ENCODE results near the gene PLOD1. TPM values are rescaled to one million over a fixed set of nuclear protein-coding genes. Genes with fewer than 3 reads are reported as not detected.
"Not testable (repeated sequence)": the region's sequence is repeated elsewhere in the genome, so short reads cannot be mapped to it uniquely, and the experiment has no call there.

Gene PLOD1
- total RNA-seq, 4 donors from 2014 or later = 64.4 to 107 (median 80.8) TPM

DNA sequence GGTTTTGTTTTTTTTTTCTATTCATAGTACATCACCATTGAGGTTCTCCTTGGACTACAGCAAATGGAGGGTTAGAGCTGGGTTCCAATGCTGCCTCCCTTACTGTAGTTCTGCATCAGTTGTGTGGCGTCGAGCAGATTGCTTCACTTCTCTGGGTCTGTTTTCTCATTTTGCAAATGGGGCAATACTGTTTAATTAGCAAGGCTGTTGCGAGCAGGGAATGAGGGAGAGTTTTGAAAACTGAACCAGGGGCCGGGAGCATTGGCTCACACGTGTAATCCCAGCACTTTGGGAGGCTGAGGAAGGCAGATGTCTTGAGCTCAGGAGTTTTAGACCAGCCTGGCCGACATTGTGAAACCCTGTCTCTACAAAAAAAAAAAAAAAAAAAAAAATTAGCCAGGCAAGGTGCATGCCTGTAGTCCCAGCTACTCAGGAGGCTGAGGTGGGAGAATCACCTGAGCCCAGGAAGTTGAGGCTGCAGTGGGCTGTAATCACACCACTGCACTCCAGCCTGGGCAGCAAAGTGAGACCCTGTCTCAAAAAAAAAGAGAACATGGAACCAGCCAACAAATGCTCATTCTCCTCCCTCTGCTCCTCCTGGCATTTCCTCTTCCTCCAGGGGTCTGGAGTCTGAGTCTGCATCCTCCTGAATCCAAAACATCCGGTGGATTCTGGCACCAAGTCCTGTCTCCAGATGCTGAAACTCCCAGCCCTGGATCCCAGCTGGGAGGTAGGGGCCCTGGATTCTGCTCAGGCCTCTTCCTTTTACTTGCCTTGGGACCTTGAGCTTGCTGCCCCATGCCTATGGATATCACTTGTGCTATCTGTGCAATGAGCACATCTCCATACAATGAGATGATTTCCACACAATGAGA, 3.7 kb upstream of the PLOD1 start:
- H3K27me3 ChIP-seq = no peaks in the 10 kb centered on the region
- intact Hi-C loops (cut with DNase I) = no loop called here
- H3K27ac ChIP-seq = no peak overlapping the region
- H3K36me3 ChIP-seq = no peaks in the 10 kb centered on the region
- peaks cover 5 to 39% of the 10 kb centered on the region in 2 donors for H3K4me1 ChIP-seq
- DNase-seq = no peak
- no peak for TF ChIP-seq POLR2A (IDR thresholded peaks at IDR 0.05)
- no peak overlapping the region for H3K4me3 ChIP-seq (replicated peaks in 1 of 3)
- no peaks in the 10 kb centered on the region for H3K9me3 ChIP-seq
- WGBS, 2 donors = 63 to 65% methylated on average over 7 of the region's 7 CpGs

DNA sequence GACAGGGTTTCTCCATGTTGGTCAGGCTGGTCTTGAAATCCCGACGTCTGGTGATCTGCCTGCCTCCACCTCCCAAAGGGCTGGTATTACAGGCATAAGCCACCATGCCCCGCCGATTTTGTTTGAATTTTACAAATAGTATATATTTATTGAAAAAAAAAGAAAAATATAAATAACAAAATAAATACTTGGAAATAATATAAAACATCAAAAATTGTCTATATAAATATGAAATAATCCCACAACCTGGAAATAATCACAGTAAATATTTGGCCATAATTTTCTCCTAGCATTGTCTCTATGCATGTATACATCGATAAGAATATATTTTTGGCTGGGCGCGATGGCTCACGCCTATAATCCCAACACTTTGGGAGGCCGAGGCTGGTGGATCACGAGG, 2.7 kb upstream of the PLOD1 start:
- intact Hi-C loops (cut with DNase I) = no loop called here
- Histone ChIP-seq H3K27ac (no peak overlapping the region), H3K4me1 (peaks cover 5 to 39% of the 10 kb centered on the region in 2 donors), H3K27me3 (no peaks in the 10 kb centered on the region), H3K36me3 (no peaks in the 10 kb centered on the region), H3K9me3 (no peaks in the 10 kb centered on the region), H3K4me3 (replicated peaks in 1 of 3) (no peak overlapping the region)
- no peak for DNase-seq
- 90 to 92% methylated on average over 10 of the region's 10 CpGs for WGBS, 2 donors
- TF ChIP-seq POLR2A (IDR thresholded peaks at IDR 0.05) = no peak
- TF ChIP-seq, protein P1, sequence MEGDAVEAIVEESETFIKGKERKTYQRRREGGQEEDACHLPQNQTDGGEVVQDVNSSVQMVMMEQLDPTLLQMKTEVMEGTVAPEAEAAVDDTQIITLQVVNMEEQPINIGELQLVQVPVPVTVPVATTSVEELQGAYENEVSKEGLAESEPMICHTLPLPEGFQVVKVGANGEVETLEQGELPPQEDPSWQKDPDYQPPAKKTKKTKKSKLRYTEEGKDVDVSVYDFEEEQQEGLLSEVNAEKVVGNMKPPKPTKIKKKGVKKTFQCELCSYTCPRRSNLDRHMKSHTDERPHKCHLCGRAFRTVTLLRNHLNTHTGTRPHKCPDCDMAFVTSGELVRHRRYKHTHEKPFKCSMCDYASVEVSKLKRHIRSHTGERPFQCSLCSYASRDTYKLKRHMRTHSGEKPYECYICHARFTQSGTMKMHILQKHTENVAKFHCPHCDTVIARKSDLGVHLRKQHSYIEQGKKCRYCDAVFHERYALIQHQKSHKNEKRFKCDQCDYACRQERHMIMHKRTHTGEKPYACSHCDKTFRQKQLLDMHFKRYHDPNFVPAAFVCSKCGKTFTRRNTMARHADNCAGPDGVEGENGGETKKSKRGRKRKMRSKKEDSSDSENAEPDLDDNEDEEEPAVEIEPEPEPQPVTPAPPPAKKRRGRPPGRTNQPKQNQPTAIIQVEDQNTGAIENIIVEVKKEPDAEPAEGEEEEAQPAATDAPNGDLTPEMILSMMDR (IDR thresholded peaks at IDR 0.05) = no peak

DNA sequence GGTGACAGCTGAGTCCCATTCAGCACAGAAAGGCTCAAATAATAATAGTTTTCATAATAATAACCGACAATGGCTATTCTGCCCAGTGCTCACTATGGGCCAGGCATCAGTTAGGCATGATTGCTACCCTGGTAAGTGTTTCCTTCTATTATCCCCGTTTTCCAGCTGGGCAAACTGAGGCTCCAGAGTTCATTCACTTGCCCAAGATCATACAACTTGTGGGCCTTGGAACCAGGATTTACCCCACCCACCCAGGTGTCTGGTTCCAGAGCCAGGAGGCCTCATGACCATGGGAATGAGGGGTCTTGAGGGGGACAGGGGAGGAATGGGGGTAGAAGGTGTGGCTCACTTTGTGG, 518 bp downstream of the PLOD1 start:
- TF ChIP-seq, protein P1 (IDR thresholded peaks at IDR 0.05) = no peak
- TF ChIP-seq POLR2A (IDR thresholded peaks at IDR 0.05) = no peak
- DNase-seq = no peak
- Histone ChIP-seq H3K27me3 (no peaks in the 10 kb centered on the region), H3K9me3 (no peaks in the 10 kb centered on the region), H3K4me3 (replicated peaks in 1 of 3) (peak overlapping the region in 2 of 3 donors; percentile 47 to 93), H3K4me1 (peaks cover 3 to 32% of the 10 kb centered on the region in 2 donors), H3K27ac (peak overlapping the region; percentile 78 to 92 (median 80)), H3K36me3 (no peaks in the 10 kb centered on the region)
- 20 to 22% methylated on average over 2 of the region's 2 CpGs for WGBS, 2 donors
- intact Hi-C loops (cut with DNase I) = loop anchor here (5.0 kb wide), 1 partner anchor 42 kb away; no protein-coding TSS in a partner anchor

DNA sequence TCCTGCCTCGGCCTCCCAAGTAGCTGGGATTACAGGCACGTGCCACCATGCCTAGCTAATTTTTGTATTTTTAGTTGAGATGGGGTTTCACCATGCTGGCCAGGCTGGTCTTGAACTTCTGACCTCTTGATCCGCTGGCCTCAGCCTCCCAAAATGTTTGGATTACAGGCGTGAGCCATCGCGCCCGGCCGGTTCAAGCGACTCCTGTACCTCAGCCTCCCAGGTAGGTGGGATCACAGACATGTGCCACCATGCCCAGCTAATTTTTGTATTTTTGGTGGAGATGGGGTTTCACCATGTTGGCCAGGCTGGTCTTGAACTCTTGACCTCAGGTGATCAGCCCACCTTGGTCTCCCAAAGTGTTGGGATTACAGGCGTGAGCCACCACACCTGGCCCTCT, 1.2 kb downstream of the PLOD1 start:
- Histone ChIP-seq H3K27ac (peak overlapping the region in 1 of 3 donors; percentile 43), H3K4me1 (peaks cover 9 to 31% of the 10 kb centered on the region in 2 donors)
- 88 to 90% methylated on average over 10 of the region's 10 CpGs for WGBS, 2 donors
- DNase-seq; H3K4me3 ChIP-seq (replicated peaks in 1 of 3); H3K27me3 ChIP-seq; H3K9me3 ChIP-seq; H3K36me3 ChIP-seq: not testable (repeated sequence)
- intact Hi-C loops (cut with DNase I) = loop anchor here (5.0 kb wide), 1 partner anchor 42 kb away; no protein-coding TSS in a partner anchor

DNA sequence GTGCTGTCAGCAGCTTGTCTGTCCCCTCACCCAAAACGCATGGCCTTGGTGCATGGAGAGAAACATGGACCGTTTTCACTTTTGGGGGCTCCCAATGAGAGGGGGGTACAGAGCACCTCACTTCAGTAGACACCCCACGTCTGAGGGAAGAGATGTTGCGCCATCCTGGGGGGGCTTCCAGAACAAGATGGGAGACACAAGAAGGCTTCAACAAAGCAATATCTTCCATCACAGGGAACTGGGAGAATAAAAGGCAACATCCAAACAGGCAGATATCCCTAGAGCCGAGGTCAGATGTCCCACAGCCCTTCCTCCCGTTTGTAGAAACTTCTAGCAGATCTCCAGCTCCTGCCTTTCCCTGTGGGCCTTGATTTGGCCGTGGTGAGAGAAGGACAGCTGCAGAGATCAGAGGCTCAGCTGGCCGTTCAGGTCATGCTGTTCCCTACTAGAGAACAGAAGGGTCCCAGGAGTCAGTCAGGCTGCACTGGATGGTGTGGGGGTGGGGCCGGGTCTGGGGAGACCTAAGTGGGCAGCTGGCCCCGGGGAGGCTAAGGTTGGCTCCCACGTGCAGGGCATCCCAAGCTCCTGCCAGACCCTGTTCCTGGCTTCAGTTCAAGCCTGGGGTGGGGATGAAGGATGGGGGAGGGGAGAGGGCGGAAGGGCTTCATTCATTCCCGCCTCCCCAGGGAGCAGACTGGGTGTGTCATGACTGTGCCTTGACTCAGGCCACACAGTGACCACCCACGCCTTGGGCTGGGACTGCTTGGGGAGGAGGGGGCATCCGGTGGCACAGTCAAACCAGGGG, 4.4 kb downstream of the PLOD1 start:
- DNase-seq = no peak
- H3K9me3 ChIP-seq = no peaks in the 10 kb centered on the region
- no peak overlapping the region for H3K27ac ChIP-seq
- H3K4me3 ChIP-seq (replicated peaks in 1 of 3) = no peak overlapping the region
- H3K36me3 ChIP-seq = no peaks in the 10 kb centered on the region
- H3K27me3 ChIP-seq = no peaks in the 10 kb centered on the region
- 70 to 75% methylated on average over 11 to 13 of the region's 15 CpGs for WGBS, 2 donors
- TF ChIP-seq POLR2A (IDR thresholded peaks at IDR 0.05) = no peak
- TF ChIP-seq, protein P1 (IDR thresholded peaks at IDR 0.05) = no peak
- H3K4me1 ChIP-seq = peaks cover 9 to 36% of the 10 kb centered on the region in 2 donors
- intact Hi-C loops (cut with DNase I) = loop anchor here (5.0 kb wide), 1 partner anchor 38 kb away; no protein-coding TSS in a partner anchor

DNA sequence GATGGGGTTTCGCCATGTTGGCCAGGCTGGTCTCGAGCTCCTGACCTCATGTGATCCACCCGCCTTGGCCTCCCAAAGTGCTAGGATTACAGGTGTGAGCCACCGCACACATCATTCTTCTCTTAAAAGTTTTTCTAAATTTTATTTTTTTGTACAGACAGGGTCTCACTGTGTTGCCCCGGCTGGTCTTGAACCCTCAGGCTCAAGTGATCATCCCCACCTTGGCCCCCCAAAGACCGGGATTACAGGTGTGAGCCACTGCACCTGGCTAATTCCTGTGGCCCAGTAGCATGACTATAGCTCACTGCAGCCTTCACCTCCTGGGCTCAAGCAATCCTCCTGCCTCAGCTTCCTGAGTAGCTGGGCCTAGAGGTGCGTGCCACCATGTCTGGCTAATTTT, 5.3 kb downstream of the PLOD1 start:
- H3K4me1 ChIP-seq = peaks cover 6 to 33% of the 10 kb centered on the region in 2 donors
- WGBS, 2 donors = 94 to 98% methylated on average over 7 of the region's 7 CpGs
- H3K36me3 ChIP-seq; H3K4me3 ChIP-seq (replicated peaks in 1 of 3); DNase-seq; H3K27me3 ChIP-seq; H3K9me3 ChIP-seq; H3K27ac ChIP-seq: not testable (repeated sequence)
- intact Hi-C loops (cut with DNase I) = loop anchor here (5.0 kb wide), 1 partner anchor 38 kb away; no protein-coding TSS in a partner anchor

All from thyroid gland (tissue), 4 donors.